GM12874 (cell line): Measurements from ENCODE around the gene SLC8A2.

Experiments
- TF ChIP-seq, protein P1 (sequence below): IDR thresholded peaks from 2 replicates; pipeline ENCODE4 v1.5.1; 2011; ENCODE audit warnings: low read depth, mild to moderate bottlenecking, control low read depth, low read length, moderate library complexity; ENCODE audit not compliant: insufficient read depth

SLC8A2 gene

DNA sequence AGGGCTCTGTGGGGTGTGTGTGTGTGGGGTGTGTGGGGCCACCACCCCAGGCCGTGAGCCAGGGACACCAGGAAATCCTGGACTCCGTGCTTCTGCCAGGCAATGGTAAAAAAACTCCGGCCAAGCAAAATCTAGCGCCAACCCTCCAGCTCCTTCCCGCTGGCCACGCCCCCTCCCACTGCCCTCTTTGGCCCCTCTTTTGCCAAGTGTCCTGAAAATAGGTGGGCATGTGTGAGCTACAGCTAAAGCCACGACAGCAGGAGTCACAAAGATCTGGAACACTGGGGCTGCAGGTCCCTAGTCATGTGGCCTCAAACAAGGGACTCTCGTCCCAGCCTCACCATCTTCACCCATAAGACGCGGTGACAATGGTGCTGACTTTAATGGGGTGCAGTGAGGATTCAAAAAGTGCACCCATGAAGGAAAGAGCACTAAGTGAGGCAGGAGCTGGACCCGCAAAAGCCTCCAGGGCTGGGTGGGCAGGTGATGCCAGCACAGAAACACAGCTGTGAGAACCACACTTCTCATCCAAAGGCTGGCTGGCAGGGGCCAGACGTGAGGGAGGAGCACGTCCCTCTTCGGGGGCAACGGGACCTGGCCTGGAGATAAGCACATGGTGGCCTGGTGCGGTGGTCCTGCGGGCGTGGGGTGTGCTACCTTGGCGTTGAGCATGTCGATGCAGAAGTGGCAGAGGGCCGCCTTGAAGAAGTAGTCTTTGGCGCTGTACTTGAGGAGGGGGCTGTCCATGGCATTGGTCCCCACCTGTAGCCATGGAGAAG, 19.9 kb upstream of the SLC8A2 start:
- TF ChIP-seq, protein P1, sequence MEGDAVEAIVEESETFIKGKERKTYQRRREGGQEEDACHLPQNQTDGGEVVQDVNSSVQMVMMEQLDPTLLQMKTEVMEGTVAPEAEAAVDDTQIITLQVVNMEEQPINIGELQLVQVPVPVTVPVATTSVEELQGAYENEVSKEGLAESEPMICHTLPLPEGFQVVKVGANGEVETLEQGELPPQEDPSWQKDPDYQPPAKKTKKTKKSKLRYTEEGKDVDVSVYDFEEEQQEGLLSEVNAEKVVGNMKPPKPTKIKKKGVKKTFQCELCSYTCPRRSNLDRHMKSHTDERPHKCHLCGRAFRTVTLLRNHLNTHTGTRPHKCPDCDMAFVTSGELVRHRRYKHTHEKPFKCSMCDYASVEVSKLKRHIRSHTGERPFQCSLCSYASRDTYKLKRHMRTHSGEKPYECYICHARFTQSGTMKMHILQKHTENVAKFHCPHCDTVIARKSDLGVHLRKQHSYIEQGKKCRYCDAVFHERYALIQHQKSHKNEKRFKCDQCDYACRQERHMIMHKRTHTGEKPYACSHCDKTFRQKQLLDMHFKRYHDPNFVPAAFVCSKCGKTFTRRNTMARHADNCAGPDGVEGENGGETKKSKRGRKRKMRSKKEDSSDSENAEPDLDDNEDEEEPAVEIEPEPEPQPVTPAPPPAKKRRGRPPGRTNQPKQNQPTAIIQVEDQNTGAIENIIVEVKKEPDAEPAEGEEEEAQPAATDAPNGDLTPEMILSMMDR = no peak

GRCh38 chr19:47490847-47491246, 19.2 kb upstream of the SLC8A2 start:
- TF ChIP-seq, protein P1 = no peak

DNA sequence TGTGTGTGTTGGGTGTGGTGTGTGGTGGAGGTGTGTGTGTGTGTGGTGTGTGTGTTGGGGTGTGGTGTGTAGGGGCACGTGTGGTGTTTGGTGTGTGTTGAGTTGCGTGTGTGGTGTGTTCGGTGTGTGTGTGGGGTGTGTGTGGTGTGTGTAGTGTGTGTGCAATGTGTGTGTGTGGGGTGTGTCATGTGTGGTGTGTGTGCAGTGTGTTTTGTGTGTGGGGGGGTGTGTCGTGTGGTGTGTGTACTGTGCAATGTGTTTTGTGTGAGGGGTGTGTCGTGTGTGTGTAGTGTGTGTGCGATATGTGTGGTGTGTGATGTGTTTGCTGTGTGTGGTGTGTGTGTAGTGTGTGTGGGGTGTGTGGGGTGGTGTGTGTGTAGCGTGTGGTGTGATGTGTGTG, 18.3 kb upstream of the SLC8A2 start:
- TF ChIP-seq, protein P1 = no peak

GRCh38 chr19:47489072-47489914, 17.6 kb upstream of the SLC8A2 start:
- TF ChIP-seq, protein P1 = no peak

DNA sequence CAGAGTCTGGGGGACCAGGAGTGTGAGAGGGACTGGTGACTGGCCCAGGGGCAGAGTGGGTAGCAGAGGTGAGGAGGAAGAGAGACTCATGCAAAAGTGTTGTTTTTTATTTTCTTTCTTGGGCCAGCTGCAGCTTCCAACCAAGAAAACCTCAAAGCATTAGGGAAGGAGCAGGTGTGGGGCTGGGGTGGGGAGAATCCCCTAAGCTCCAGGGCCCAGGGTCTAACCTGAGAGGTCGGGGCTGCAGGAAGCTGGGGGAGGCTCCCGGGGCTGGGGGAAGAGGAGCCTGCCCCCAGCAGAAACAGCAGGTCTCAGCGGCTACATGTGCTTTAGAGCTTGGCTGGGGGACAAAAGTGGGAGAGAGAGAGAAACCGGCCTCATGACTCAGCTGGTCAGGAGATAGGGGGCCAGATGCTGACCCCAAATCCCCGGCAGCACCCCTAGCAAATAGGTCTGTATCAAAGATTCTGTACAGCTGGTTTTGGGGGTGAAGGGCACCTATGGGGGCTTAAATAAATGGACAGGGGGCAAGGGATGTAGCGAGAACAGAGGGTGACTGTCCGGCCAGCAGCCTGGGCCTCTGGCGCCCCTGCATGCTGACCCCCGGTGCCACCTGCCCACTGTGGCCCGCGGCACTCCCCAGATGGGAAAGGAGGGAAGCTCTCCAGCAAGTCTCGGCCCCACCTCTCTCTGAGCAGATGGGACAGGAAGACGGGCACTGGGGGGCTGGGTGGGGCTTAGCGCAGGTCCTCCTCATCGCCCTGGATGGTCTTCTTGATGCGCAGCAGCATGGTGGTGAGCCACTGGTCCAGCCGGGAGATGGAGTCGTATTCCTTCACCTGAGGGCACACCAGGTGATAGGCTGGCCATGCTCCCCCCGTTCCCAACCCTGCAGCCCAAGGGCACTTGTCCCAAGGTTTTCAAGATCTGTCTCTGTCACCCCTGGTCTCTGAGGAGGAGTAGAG, 16.1 kb upstream of the SLC8A2 start:
- TF ChIP-seq, protein P1 = no peak

GRCh38 chr19:47486900-47487299, 15.2 kb upstream of the SLC8A2 start:
- TF ChIP-seq, protein P1 = no peak
